GM20000 (cell line): ENCODE results near the gene CDH15.
"Not testable (repeated sequence)": the region's sequence is repeated elsewhere in the genome, so short reads cannot be mapped to it uniquely, and the experiment has no call there.

Experiments
- DNase-seq: peaks from one replicate; pipeline ENCODE4 v3.0.0; 2012; ENCODE audit warnings: low spot score
- CTCF ChIP-seq: IDR thresholded peaks from 2 replicates; pipeline ENCODE4 v1.5.1; 2012; ENCODE audit warnings: mild to moderate bottlenecking, control low read depth; ENCODE audit errors: extremely low read depth, missing control alignments

Gene CDH15

GRCh38 chr16:89164847-89165680, 6.5 kb upstream of the CDH15 start:
- no peak for TF ChIP-seq CTCF
- DNase-seq, result no peak

- not testable (repeated sequence) for DNase-seq
Measured at GRCh38 chr16:89165681-89165979, 5.9 kb upstream of the CDH15 start.

- no peak for DNase-seq
- no peak for TF ChIP-seq CTCF
Measured at GRCh38 chr16:89166696-89167424, 4.7 kb upstream of the CDH15 start.

- DNase-seq, result peak; percentile 90
- TF ChIP-seq CTCF, result peak; percentile 95
Measured at GRCh38 chr16:89167425-89167941, 4.1 kb upstream of the CDH15 start.

GRCh38 chr16:89168381-89169189, 3.0 kb upstream of the CDH15 start:
- TF ChIP-seq CTCF, result no peak
- no peak for DNase-seq

GRCh38 chr16:89169778-89170177, 1.8 kb upstream of the CDH15 start:
- TF ChIP-seq CTCF, result no peak
- DNase-seq, result no peak

GRCh38 chr16:89170346-89171215, 967 bp upstream of the CDH15 start:
- no peak for DNase-seq
- TF ChIP-seq CTCF, result no peak
